HepG2 (cell line): ENCODE measurements around the gene C5AR1. TPM values are rescaled to one million over a fixed set of nuclear protein-coding genes. Genes with fewer than 3 reads are reported as not detected.

Source experiments
- ATF7 ChIP-seq, 2 experiments: fragments of 450-650 bp in 1 of 2; sonication (generic) in 1 of 2; formaldehyde crosslinking in 1 of 2; IDR thresholded peaks; 2 replicates each; pipeline versions ENCODE4 v1.4.0 to v1.6.1; 2016 to 2020; ENCODE audit warnings: antibody characterized with exemption in 1 of 2, mild to moderate bottlenecking in 1 of 2, missing genetic modification reagents in 1 of 2
- FOXK1 ChIP-seq: sonication (generic); formaldehyde crosslinking; IDR thresholded peaks from 2 replicates; pipeline ENCODE4 v1.4.0; 2020; ENCODE audit warnings: low read depth, missing genetic modification reagents, borderline replicate concordance
- GATAD2A ChIP-seq: IDR thresholded peaks from 2 replicates; pipeline ENCODE4 v1.6.1; 2016
- MTA3 ChIP-seq: sonication (generic); formaldehyde crosslinking; IDR thresholded peaks from 2 replicates; pipeline ENCODE4 v1.4.0; 2020; ENCODE audit warnings: missing genetic modification reagents
- MZF1 ChIP-seq: sonication (generic); formaldehyde crosslinking; IDR thresholded peaks from 2 replicates; pipeline ENCODE4 v1.8.1; 2023; ENCODE audit warnings: mild to moderate bottlenecking, missing genetic modification reagents, borderline replicate concordance
- NCOR1 ChIP-seq: fragments of 200-600 bp; sonication (generic); IDR thresholded peaks from 2 replicates; pipeline ENCODE4 v1.7.0; 2017; ENCODE audit warnings: antibody characterized with exemption, low read length, borderline replicate concordance
- NFE2L1 ChIP-seq: sonication (generic); formaldehyde crosslinking; IDR thresholded peaks from 2 replicates; pipeline ENCODE4 v1.4.0; 2020; ENCODE audit warnings: missing genetic modification reagents, mild to moderate bottlenecking, borderline replicate concordance
- POLR2G ChIP-seq: fragments of 200-400 bp; formaldehyde crosslinking; IDR thresholded peaks from 2 replicates; pipeline ENCODE4 v1.6.1; 2018; ENCODE audit warnings: mild to moderate bottlenecking, low read depth, low read length, moderate library complexity
- SOX5 ChIP-seq: IDR thresholded peaks from 2 replicates; pipeline ENCODE4 v1.6.1; 2016; ENCODE audit warnings: borderline replicate concordance
- SOX6 ChIP-seq, 2 experiments: fragments of 450-650 bp in 1 of 2; sonication (generic) in 1 of 2; formaldehyde crosslinking in 1 of 2; IDR thresholded peaks; 2 replicates each; pipeline versions ENCODE4 v1.4.0 to v1.6.1; 2017 to 2020; ENCODE audit warnings: antibody characterized with exemption in 1 of 2, mild to moderate bottlenecking in 1 of 2, missing genetic modification reagents in 1 of 2
- XBP1 ChIP-seq: sonication (generic); formaldehyde crosslinking; IDR thresholded peaks from 2 replicates; pipeline ENCODE4 v1.5.0; 2020; ENCODE audit warnings: missing genetic modification reagents
- ZBTB21 ChIP-seq: sonication (generic); formaldehyde crosslinking; IDR thresholded peaks from 2 replicates; pipeline ENCODE4 v1.4.0; 2020; ENCODE audit warnings: missing genetic modification reagents
- ZFP82 ChIP-seq: sonication (generic); formaldehyde crosslinking; IDR thresholded peaks from 2 replicates; pipeline ENCODE4 v1.5.1; 2020; ENCODE audit warnings: mild to moderate bottlenecking, missing genetic modification reagents, borderline replicate concordance
- ZMYM4 ChIP-seq: sonication (generic); formaldehyde crosslinking; IDR thresholded peaks from 2 replicates; pipeline ENCODE4 v1.8.1; 2023; ENCODE audit warnings: mild to moderate bottlenecking, missing genetic modification reagents
- ZNF10 ChIP-seq: sonication (generic); formaldehyde crosslinking; IDR thresholded peaks from 2 replicates; pipeline ENCODE4 v1.4.0; 2020; ENCODE audit warnings: mild to moderate bottlenecking, low read depth, missing genetic modification reagents, borderline replicate concordance
- ZNF333 ChIP-seq: sonication (generic); formaldehyde crosslinking; IDR thresholded peaks from 2 replicates; pipeline ENCODE4 v1.4.0; 2020; ENCODE audit warnings: mild to moderate bottlenecking, missing genetic modification reagents, borderline replicate concordance
- ZNF354B ChIP-seq: sonication (generic); formaldehyde crosslinking; IDR thresholded peaks from 2 replicates; pipeline ENCODE4 v1.8.0; 2022; ENCODE audit warnings: mild to moderate bottlenecking, missing genetic modification reagents
- ZNF431 ChIP-seq: sonication (generic); formaldehyde crosslinking; IDR thresholded peaks from 2 replicates; pipeline ENCODE4 v1.9.0; 2022; ENCODE audit warnings: missing genetic modification reagents, low read depth, mild to moderate bottlenecking, borderline replicate concordance
- ZNF616 ChIP-seq: sonication (generic); formaldehyde crosslinking; IDR thresholded peaks from 2 replicates; pipeline ENCODE4 v1.5.0; 2020; ENCODE audit warnings: low read depth, mild to moderate bottlenecking, missing genetic modification reagents
- ZNF761 ChIP-seq: sonication (generic); formaldehyde crosslinking; conservative IDR thresholded peaks from 2 replicates; pipeline ENCODE4 v1.4.0; 2020; ENCODE audit warnings: mild to moderate bottlenecking, missing genetic modification reagents
- ZNF891 ChIP-seq: sonication (generic); formaldehyde crosslinking; IDR thresholded peaks from 2 replicates; pipeline ENCODE4 v1.5.0; 2020; ENCODE audit warnings: mild to moderate bottlenecking, missing genetic modification reagents
- polyA plus RNA-seq, 8 experiments: library from polyadenylated mRNA; depleted of rRNA in 3 of 8; stranded (reverse) in 7 of 8; unstranded in 1 of 8; fragments of >200 nt; fragmentation: Illumina TruSeq in 4 of 8; extraction: Trizol in 4 of 8; gene quantifications; 2 replicates each; pipeline versions ENCODE4 v1.2.1 to v1.2.3, GENCODE V29; 2011 to 2016; ENCODE audit warnings: low read depth in 4 of 8, missing spikeins in 1 of 8, mixed read lengths in 1 of 8; ENCODE audit not compliant: insufficient read depth in 1 of 8
- total RNA-seq, 5 experiments: library from RNA; depleted of rRNA; stranded (reverse); fragments of >200 nt; fragmentation: Illumina TruSeq; extraction: Trizol; gene quantifications; 2 replicates each; pipeline ENCODE4 v1.2.3, GENCODE V29; 2016; ENCODE audit warnings: low read depth in 1 of 5
- TF ChIP-seq, protein P1 (sequence below): IDR thresholded peaks from 2 replicates; pipeline ENCODE4 v1.6.1; 2016; ENCODE audit warnings: low read depth
- TF ChIP-seq, protein P2 (sequence below), 2 experiments: sonication (generic) in 1 of 2; formaldehyde crosslinking in 1 of 2; IDR thresholded peaks; 2 replicates each; pipeline versions ENCODE4 v1.4.0 to v1.6.1; 2018 to 2020; ENCODE audit warnings: missing genetic modification reagents in 2 of 2, borderline replicate concordance in 1 of 2, low read depth in 1 of 2, mild to moderate bottlenecking in 1 of 2, missing biosample characterization in 1 of 2
- TF ChIP-seq, protein P3 (sequence below): sonication (generic); formaldehyde crosslinking; IDR thresholded peaks from 2 replicates; pipeline ENCODE4 v1.4.0; 2020; ENCODE audit warnings: mild to moderate bottlenecking, missing genetic modification reagents
- TF ChIP-seq, protein P4 (sequence below): sonication (generic); formaldehyde crosslinking; IDR thresholded peaks from 2 replicates; pipeline ENCODE4 v1.8.1; 2023; ENCODE audit warnings: mild to moderate bottlenecking, inconsistent platforms, moderate library complexity, missing genetic modification reagents, borderline replicate concordance

C5AR1 gene
- total and polyA plus RNA-seq, 2 of the 13 experiments (the other 11 are each of a cell fraction or from before 2014, with no cell fraction given): 0.07 to 1.6 TPM

DNA sequence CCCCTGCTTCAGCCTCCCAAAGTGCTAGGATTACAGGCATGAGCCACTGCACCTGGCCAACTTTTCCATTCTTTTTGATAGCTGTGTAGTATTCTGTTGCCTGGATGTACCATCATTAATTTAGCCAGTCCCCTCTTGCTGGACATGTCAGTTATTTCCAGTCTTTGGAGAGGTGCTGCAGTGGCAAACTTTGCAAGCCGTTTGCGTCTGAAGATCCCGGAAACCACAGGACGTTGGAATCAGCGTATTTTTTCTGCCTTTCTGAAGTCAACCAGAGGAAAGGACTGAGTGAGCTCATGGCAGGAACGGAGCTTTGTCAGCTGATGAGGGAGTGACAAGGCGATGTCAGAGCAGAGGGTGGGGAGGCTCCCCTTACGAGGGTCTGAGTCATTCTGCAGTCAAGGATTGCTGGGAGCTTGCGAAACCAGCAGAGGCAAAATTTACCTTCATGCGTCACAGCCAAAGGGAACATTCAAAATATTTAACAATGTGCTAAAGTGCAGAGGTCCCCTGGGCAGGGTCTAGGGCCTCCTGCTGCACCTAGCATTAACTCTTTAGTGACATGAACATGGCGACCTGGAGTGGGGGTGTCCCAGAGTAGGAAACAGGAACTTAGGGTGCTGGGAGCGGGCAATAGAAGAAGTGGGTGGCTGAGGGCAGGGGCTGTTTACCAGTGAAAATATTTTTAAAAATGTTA lies 5.6 kb downstream of the C5AR1 start (continued):
- TF ChIP-seq NCOR1 (peak; percentile 70; the same call in 1 of the 2 replicates), NFE2L1 (CRISPR knock-in tag) (no peak), ZNF431 (CRISPR knock-in tag) (peak; percentile 23; the same call in 1 of the 2 replicates), ZNF616 (CRISPR knock-in tag) (0 out of 2 replicates have a peak, but pooled peaks have one; percentile 56), ZNF354B (CRISPR knock-in tag) (no peak), GATAD2A (CRISPR knock-in tag) (peak; percentile 94), ZMYM4 (CRISPR knock-in tag) (peak; percentile 82), MZF1 (CRISPR knock-in tag) (peak; percentile 100), ZNF891 (CRISPR knock-in tag) (0 out of 2 replicates have a peak, but pooled peaks have one; percentile 34), ATF7 (IDR thresholded peaks at IDR 0.05) (peak; percentile 76), ATF7 (CRISPR knock-in tag; IDR thresholded peaks at IDR 0.05) (peak; percentile 88; the same call in 1 of the 2 replicates), ZNF10 (CRISPR knock-in tag) (no peak), ZNF761 (CRISPR knock-in tag) (peak; percentile 83), SOX5 (peak; percentile 89; the same call in 1 of the 2 replicates), SOX6 (IDR thresholded peaks at IDR 0.05) (no peak), SOX6 (CRISPR knock-in tag; IDR thresholded peaks at IDR 0.05) (peak; percentile 93), ZBTB21 (peak; percentile 98), ZFP82 (no peak), FOXK1 (peak; percentile 61; the same call in 1 of the 2 replicates), POLR2G (no peak), XBP1 (CRISPR knock-in tag) (no peak), MTA3 (CRISPR knock-in tag) (no peak), ZNF333 (CRISPR knock-in tag) (no peak)
- TF ChIP-seq, protein P1, sequence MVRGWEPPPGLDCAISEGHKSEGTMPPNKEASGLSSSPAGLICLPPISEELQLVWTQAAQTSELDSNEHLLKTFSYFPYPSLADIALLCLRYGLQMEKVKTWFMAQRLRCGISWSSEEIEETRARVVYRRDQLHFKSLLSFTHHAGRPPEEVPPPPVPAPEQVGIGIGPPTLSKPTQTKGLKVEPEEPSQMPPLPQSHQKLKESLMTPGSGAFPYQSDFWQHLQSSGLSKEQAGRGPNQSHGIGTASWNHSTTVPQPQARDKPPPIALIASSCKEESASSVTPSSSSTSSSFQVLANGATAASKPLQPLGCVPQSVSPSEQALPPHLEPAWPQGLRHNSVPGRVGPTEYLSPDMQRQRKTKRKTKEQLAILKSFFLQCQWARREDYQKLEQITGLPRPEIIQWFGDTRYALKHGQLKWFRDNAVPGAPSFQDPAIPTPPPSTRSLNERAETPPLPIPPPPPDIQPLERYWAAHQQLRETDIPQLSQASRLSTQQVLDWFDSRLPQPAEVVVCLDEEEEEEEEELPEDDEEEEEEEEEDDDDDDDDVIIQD: peak; percentile 72; the same call in 1 of the 2 replicates
- TF ChIP-seq, protein P2, sequence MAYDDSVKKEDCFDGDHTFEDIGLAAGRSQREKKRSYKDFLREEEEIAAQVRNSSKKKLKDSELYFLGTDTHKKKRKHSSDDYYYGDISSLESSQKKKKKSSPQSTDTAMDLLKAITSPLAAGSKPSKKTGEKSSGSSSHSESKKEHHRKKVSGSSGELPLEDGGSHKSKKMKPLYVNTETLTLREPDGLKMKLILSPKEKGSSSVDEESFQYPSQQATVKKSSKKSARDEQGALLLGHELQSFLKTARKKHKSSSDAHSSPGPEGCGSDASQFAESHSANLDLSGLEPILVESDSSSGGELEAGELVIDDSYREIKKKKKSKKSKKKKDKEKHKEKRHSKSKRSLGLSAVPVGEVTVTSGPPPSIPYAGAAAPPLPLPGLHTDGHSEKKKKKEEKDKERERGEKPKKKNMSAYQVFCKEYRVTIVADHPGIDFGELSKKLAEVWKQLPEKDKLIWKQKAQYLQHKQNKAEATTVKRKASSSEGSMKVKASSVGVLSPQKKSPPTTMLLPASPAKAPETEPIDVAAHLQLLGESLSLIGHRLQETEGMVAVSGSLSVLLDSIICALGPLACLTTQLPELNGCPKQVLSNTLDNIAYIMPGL (CRISPR knock-in tag; IDR thresholded peaks at IDR 0.05; ENCODE audit: borderline replicate concordance in 1 of 2, low read depth in 1 of 2): peak; percentile 57 to 72; a peak in 3 of 4 replicates
- TF ChIP-seq, protein P3, sequence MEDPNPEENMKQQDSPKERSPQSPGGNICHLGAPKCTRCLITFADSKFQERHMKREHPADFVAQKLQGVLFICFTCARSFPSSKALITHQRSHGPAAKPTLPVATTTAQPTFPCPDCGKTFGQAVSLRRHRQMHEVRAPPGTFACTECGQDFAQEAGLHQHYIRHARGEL (CRISPR knock-in tag): no peak
- TF ChIP-seq, protein P4, sequence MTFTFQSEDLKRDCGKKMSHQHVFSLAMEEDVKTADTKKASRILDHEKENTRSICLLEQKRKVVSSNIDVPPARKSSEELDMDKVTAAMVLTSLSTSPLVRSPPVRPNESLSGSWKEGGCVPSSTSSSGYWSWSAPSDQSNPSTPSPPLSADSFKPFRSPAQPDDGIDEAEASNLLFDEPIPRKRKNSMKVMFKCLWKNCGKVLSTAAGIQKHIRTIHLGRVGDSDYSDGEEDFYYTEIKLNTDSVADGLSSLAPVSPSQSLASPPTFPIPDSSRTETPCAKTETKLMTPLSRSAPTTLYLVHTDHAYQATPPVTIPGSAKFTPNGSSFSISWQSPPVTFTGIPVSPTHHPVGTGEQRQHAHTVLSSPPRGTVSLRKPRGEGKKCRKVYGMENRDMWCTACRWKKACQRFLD (CRISPR knock-in tag): no peak
